Measurements from ENCODE around the gene TLCD2. TPM values are rescaled to one million over a fixed set of nuclear protein-coding genes. Genes with fewer than 3 reads are reported as not detected.

TLCD2 gene, protein sequence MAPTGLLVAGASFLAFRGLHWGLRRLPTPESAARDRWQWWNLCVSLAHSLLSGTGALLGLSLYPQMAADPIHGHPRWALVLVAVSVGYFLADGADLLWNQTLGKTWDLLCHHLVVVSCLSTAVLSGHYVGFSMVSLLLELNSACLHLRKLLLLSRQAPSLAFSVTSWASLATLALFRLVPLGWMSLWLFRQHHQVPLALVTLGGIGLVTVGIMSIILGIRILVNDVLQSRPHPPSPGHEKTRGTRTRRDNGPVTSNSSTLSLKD
- total RNA-seq, result 1.1 TPM in 2 replicates
- long read RNA-seq, result 0 reads

DNA sequence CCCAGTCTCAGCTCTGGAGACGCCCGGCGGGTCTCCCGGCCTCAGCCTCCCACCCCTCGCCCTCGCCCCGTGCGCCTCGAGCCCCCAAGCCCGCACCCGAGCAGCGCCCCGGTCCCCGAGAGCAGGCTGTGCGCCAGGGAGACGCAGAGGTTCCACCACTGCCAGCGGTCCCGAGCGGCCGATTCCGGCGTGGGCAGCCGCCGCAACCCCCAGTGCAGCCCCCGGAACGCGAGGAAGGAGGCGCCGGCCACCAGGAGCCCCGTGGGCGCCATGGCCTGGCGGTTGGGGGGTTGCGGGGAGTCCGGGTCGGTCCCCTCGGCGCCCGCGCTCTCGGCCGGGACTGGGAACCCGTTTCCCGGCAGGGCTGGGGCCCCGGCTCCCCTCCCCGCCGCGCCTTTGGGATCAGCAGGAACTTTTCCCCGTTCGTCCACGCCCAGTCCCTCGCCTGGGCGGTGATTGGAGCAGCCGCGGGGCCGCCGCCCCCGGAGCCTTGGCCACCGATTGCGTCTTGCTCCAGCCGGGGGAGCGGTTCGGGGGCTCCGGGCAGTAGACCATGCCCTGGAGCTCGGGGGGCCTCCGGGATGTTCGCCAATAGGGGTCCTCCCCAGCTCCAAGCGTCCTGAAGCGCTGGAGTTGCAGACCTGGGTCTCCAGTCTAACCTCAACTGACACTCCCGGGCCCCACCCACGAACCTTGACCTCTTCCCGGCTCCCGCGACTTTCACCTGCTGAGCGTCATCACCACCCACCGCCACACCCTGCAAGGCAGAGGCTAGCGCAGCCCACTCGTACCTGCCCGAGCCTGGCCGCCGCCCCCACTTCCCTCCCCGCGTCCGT, at the start of gene TLCD2:
TSS of gene TLCD2 (minus strand) at position 407 of the 836 bp plus-strand sequence. CDS start at position 272, 135 bp downstream.
- peak; percentile 42 for DNase-seq (ENCODE audit: low read depth, low spot score)
- no peaks in the 10 kb centered on the region for H3K36me3 Mint-ChIP-seq (ENCODE audit: low read depth)
- H3K27ac Mint-ChIP-seq (ENCODE audit: unreplicated experiment), result no peak within 1 kb of the TSS
- H3K4me3 Mint-ChIP-seq, result peak within 1 kb of the TSS; percentile 85
- H3K9me3 Mint-ChIP-seq, result no peaks in the 10 kb centered on the region
- H3K4me1 Mint-ChIP-seq, result peaks cover 20% of the 10 kb centered on the region
- TF ChIP-seq, protein P1, sequence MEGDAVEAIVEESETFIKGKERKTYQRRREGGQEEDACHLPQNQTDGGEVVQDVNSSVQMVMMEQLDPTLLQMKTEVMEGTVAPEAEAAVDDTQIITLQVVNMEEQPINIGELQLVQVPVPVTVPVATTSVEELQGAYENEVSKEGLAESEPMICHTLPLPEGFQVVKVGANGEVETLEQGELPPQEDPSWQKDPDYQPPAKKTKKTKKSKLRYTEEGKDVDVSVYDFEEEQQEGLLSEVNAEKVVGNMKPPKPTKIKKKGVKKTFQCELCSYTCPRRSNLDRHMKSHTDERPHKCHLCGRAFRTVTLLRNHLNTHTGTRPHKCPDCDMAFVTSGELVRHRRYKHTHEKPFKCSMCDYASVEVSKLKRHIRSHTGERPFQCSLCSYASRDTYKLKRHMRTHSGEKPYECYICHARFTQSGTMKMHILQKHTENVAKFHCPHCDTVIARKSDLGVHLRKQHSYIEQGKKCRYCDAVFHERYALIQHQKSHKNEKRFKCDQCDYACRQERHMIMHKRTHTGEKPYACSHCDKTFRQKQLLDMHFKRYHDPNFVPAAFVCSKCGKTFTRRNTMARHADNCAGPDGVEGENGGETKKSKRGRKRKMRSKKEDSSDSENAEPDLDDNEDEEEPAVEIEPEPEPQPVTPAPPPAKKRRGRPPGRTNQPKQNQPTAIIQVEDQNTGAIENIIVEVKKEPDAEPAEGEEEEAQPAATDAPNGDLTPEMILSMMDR (conservative IDR thresholded peaks at IDR 0.05), result no peak
- peaks cover 15% of the 10 kb centered on the region for H3K27me3 Mint-ChIP-seq (ENCODE audit: low read depth)

DNA sequence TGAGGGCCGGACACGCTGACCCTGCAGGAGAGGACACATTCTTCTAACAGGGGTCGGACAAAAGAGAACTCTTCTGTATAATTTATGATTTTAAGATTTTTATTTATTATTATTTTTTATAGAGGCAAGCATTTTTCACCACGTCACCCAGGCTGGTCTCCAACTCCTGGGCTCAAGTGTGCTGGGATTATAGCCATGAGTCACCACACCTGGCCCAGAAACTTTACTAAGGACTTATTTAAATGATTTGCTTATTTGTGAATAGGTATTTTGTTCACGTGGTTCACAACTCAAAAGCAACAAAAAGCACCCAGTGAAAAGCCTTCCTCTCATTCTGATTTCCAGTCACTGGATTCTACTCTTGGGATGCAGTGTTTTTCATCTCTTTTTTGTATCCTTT, 49.4 kb upstream of the TLCD2 start:
- Mint-ChIP-seq H3K4me3 (no peak overlapping the region), H3K27ac (ENCODE audit: unreplicated experiment) (no peak overlapping the region), H3K9me3 (no peaks in the 10 kb centered on the region), H3K36me3 (ENCODE audit: low read depth) (no peaks in the 10 kb centered on the region), H3K27me3 (ENCODE audit: low read depth) (no peaks in the 10 kb centered on the region), H3K4me1 (peaks cover 35% of the 10 kb centered on the region)
- DNase-seq (ENCODE audit: low read depth, low spot score), result no peak
- TF ChIP-seq, protein P1 (conservative IDR thresholded peaks at IDR 0.05), result no peak

DNA sequence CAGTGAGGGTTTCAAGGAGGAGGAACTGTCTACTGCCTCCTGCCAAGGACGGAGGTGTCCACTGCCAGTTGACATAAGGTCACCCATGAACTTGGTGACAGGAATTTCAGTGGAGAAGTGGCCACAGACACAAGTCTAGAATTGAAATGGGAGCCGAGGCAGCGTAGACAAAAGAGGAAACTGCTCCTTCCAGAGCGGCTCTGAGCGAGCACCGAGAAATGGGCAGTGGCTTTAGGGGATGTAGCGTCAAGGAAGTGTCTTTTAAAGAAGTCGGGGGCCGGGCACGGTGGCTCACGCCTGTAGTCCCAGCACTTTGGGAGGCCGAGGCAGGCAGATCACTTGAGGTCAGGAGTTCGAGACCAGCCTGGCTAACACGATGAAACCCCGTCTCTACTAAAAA, 48.6 kb upstream of the TLCD2 start:
- no peak for DNase-seq (ENCODE audit: low read depth, low spot score)
- Mint-ChIP-seq H3K9me3 (no peaks in the 10 kb centered on the region), H3K36me3 (ENCODE audit: low read depth) (no peaks in the 10 kb centered on the region), H3K27me3 (ENCODE audit: low read depth) (no peaks in the 10 kb centered on the region), H3K27ac (ENCODE audit: unreplicated experiment) (no peak overlapping the region), H3K4me3 (no peak overlapping the region), H3K4me1 (peaks cover 28% of the 10 kb centered on the region)
- TF ChIP-seq, protein P1 (conservative IDR thresholded peaks at IDR 0.05), result no peak

DNA sequence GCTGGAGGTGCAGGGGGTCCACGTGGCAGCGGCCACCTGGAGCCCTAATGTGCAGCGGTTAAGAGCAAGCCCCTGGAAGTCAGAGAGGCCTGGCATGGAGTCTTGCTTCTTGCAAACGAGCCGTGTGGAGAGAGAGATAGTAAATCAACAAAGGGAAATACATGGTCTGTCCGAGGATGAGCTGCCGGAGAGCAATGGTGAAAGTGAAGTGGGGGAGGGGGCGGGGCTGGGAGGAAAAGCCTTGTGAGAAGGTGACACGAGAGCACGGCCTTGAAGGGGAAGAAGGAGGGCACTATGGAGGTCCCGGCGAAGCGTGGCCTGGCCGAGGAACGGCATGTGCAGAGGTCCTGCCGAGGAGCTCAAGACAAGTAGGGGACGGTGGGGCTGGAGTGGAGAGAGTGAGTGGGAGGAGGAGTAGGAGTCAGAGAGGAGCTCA, 45.7 kb upstream of the TLCD2 start:
- Mint-ChIP-seq H3K9me3 (no peaks in the 10 kb centered on the region), H3K4me3 (no peak overlapping the region), H3K27ac (ENCODE audit: unreplicated experiment) (peak overlapping the region; percentile 85), H3K4me1 (peaks cover 6% of the 10 kb centered on the region), H3K36me3 (ENCODE audit: low read depth) (no peaks in the 10 kb centered on the region), H3K27me3 (ENCODE audit: low read depth) (no peaks in the 10 kb centered on the region)
- TF ChIP-seq, protein P1 (conservative IDR thresholded peaks at IDR 0.05), result no peak
- DNase-seq (ENCODE audit: low read depth, low spot score), result no peak

DNA sequence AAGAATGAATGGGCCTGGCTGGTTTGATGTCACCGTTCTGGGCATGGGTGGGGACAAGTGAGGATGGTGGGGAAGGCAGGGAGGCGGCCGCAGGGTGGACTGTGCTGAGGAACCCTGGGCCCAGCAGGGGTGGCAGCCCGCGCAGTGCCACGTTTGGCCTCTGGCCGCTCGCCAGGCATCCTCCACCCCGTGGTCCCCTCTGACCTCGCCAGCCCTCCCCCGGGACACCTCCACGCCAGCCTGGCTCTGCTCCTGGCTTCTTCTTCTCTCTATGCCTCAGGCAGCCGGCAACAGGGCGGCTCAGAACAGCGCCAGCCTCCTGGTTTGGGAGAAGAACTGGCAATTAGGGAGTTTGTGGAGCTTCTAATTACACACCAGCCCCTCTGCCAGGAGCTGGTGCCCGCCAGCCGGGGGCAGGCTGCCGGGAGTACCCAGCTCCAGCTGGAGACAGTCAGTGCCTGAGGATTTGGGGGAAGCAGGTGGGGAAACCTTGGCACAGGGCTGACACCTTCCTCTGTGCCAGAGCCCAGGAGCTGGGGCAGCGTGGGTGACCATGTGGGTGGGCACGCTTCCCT, 45.2 kb upstream of the TLCD2 start:
- Mint-ChIP-seq H3K9me3 (no peaks in the 10 kb centered on the region), H3K4me3 (no peak overlapping the region), H3K36me3 (ENCODE audit: low read depth) (no peaks in the 10 kb centered on the region), H3K4me1 (peaks cover 6% of the 10 kb centered on the region), H3K27me3 (ENCODE audit: low read depth) (no peaks in the 10 kb centered on the region), H3K27ac (ENCODE audit: unreplicated experiment) (peak overlapping the region; percentile 45)
- DNase-seq (ENCODE audit: low read depth, low spot score), result no peak
- TF ChIP-seq, protein P1 (conservative IDR thresholded peaks at IDR 0.05), result no peak
